ENCODE results near the gene IL4I1.

IL4I1 gene

DNA sequence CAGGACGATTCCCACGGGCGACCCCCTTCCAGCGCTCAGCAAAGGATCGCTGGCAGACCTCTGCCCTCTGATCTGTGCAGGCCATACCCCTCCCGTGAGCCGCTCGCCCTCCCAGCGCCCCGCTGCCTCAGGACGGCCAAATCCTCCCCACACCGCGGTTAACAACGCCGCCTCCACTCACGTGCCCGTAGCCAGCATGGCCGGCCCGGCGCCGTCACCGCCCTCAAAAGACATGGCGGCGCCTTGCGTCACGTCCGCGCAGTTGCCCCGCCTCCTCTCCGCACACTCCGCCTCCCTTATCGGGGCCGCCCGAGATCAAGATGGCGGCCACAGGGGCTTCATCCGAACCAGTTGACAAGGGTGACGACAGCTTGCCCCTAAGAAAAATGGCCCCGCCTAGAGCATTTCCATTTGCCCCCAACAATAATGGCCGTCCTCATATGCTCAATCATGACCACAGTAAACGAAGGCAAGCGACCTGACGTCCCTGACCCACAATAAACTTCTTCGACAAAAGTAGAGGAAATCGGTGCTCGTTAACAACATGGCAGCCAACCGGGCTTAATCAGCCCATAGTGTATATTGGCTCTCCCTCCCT lies 20.2 kb downstream of the IL4I1 start:
- peak in 2 of 11 experiments; percentile 34 to 48; a peak in 1 of 22 replicates for TF ChIP-seq Cebpa-rat (IDR thresholded peaks at IDR 0.05)
- Histone ChIP-seq H3K36me3 (peaks cover 14 to 53% (median 25%) of the 10 kb centered on the region in 11 experiments; a peak in 21 of 22 replicates), H3K27ac (peak overlapping the region; percentile 92 to 99 (median 98))

DNA sequence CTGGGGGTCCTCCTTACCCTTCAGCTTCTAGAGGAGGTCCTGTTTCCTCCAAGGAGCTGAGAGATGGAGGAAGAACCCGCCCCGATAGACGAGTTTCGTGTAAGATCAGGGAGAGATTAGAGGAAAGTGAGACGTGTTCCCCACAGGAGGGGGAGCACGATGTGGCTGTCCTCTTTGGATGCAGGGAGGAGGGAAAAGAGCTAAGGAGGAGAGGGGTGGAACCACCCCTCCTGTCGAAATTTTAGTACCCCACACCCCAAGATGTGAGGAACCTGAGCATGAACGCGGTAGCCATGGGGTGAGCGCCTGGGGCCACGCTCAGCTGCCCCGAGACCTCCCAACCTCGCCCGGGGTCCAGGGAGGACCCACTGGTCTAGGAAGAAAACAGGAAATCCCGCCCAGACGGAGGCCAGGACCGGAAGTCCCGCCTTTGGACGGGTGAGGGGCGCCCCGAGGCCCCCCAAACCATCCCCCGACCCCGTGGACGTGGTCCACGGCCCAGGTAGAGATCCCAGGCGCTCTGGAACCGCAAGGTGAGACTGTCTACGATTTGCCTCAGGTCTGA lies 20.7 kb downstream of the IL4I1 start:
- H3K27me3 ChIP-seq = no peaks in the 10 kb centered on the region
- peaks cover 0 to under 1% (median 0%) of the 10 kb centered on the region in 11 experiments; a peak in 1 of 22 replicates for H4K20me1 ChIP-seq
- H3K4me3 ChIP-seq = peak overlapping the region; percentile 80 to 99 (median 90)
- no peaks in the 10 kb centered on the region for H3K9me3 ChIP-seq (replicated peaks in 1 of 11)
- H3K27ac ChIP-seq = peak overlapping the region; percentile 92 to 99 (median 98)
- H3K36me3 ChIP-seq = peaks cover 9 to 53% (median 25%) of the 10 kb centered on the region in 11 experiments
- TF ChIP-seq Cebpa-rat (IDR thresholded peaks at IDR 0.05) = no peak
- H3K9ac ChIP-seq = peak overlapping the region; percentile 93 to 98 (median 97)
- peaks cover 28 to 78% (median 51%) of the 10 kb centered on the region in 10 experiments for H3K4me1 ChIP-seq
- peak overlapping the region; percentile 77 to 99 (median 97) for H3K4me2 ChIP-seq

More for the DNA sequence above, 20.2 kb downstream of the IL4I1 start:
- no peaks in the 10 kb centered on the region for H3K9me3 ChIP-seq (replicated peaks in 1 of 11)
- peaks cover 0 to 5% (median 0%) of the 10 kb centered on the region in 11 experiments; a peak in 1 of 22 replicates for H4K20me1 ChIP-seq
- H3K4me3 ChIP-seq = peak overlapping the region; percentile 80 to 99 (median 90)
- H3K9ac ChIP-seq = peak overlapping the region; percentile 93 to 98 (median 97)
- H3K4me1 ChIP-seq = peaks cover 28 to 76% (median 47%) of the 10 kb centered on the region in 10 experiments
- H3K27me3 ChIP-seq = no peaks in the 10 kb centered on the region
- peak overlapping the region; percentile 83 to 99 (median 97) for H3K4me2 ChIP-seq

GRCh38 chr19:49875177-49875576 lies 21.5 kb downstream of the IL4I1 start:
- no peak for TF ChIP-seq Cebpa-rat (IDR thresholded peaks at IDR 0.05)
- no peaks in the 10 kb centered on the region; a peak in 1 of 22 replicates for H4K20me1 ChIP-seq
- no peaks in the 10 kb centered on the region for H3K27me3 ChIP-seq
- peak overlapping the region; percentile 93 to 98 (median 97) for H3K9ac ChIP-seq
- peaks cover 35 to 78% (median 55%) of the 10 kb centered on the region in 10 experiments for H3K4me1 ChIP-seq
- peak overlapping the region; percentile 92 to 99 (median 98) for H3K27ac ChIP-seq
- H3K4me2 ChIP-seq = peak overlapping the region; percentile 77 to 99 (median 97)
- H3K4me3 ChIP-seq = peak overlapping the region; percentile 80 to 99 (median 90); a peak in 19 of 20 replicates
- no peaks in the 10 kb centered on the region for H3K9me3 ChIP-seq (replicated peaks in 1 of 11)
- H3K36me3 ChIP-seq = peaks cover 2 to 47% (median 21%) of the 10 kb centered on the region in 11 experiments

- no peaks in the 10 kb centered on the region for H3K27me3 ChIP-seq
- H3K36me3 ChIP-seq = peaks cover 0 to 42% (median 18%) of the 10 kb centered on the region in 11 experiments; a peak in 15 of 22 replicates
- H3K9ac ChIP-seq = peak overlapping the region; percentile 93 to 98 (median 97); a peak in 20 of 22 replicates
- peak overlapping the region in 7 of 11 experiments; percentile 95 to 99 (median 98); a peak in 12 of 22 replicates for H3K27ac ChIP-seq
- H3K4me1 ChIP-seq = peaks cover 40 to 77% (median 59%) of the 10 kb centered on the region in 10 experiments
- TF ChIP-seq Cebpa-rat (IDR thresholded peaks at IDR 0.05) = no peak
- H3K4me3 ChIP-seq = peak overlapping the region in 4 of 10 experiments; percentile 86 to 94 (median 90); a peak in 8 of 20 replicates
- no peaks in the 10 kb centered on the region for H3K9me3 ChIP-seq (replicated peaks in 1 of 11)
- H3K4me2 ChIP-seq = peak overlapping the region; percentile 77 to 99 (median 97); a peak in 20 of 22 replicates
- H4K20me1 ChIP-seq = no peaks in the 10 kb centered on the region; a peak in 1 of 22 replicates
Observed at GRCh38 chr19:49874503-49875157, 22.1 kb downstream of the IL4I1 start.

- no peak for TF ChIP-seq Cebpa-rat (IDR thresholded peaks at IDR 0.05)
- H4K20me1 ChIP-seq = no peaks in the 10 kb centered on the region; a peak in 1 of 22 replicates
- H3K27me3 ChIP-seq = no peaks in the 10 kb centered on the region
- peaks cover 0 to 40% (median 13%) of the 10 kb centered on the region in 11 experiments; a peak in 13 of 22 replicates for H3K36me3 ChIP-seq
- peaks cover 37 to 73% (median 56%) of the 10 kb centered on the region in 10 experiments for H3K4me1 ChIP-seq
- H3K4me2 ChIP-seq = peak overlapping the region in 3 of 11 experiments; percentile 12 to 99 (median 99); a peak in 4 of 22 replicates
- peak overlapping the region; percentile 14 to 98 (median 96); a peak in 15 of 22 replicates for H3K9ac ChIP-seq
- peak overlapping the region in 6 of 11 experiments; percentile 7 to 99 (median 30); a peak in 7 of 22 replicates for H3K27ac ChIP-seq
- no peaks in the 10 kb centered on the region for H3K9me3 ChIP-seq (replicated peaks in 1 of 11)
- H3K4me3 ChIP-seq = no peak overlapping the region
Observed at GRCh38 chr19:49873834-49874233, 22.9 kb downstream of the IL4I1 start.

DNA sequence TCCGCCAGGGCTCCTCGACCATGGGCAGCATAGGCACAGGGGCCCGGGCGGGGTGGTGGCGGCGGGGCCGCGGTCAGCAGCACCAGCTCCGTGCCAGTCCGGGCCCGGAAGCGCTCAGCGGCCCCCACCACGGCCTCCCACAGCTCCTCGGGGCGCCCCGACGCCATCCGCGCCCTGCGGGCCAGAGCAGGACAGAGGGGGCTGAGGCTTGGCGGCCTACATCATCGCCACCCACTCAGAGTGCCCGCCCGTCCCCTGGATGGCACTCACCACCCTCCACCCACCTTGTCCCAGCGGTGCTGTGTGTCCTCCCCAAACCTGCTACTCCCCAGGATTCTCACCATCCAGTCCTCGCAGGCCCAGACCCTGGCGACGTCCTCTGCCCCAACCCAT lies 23.6 kb downstream of the IL4I1 start:
- H4K20me1 ChIP-seq = no peaks in the 10 kb centered on the region; a peak in 1 of 22 replicates
- peaks cover 37 to 73% (median 56%) of the 10 kb centered on the region in 10 experiments for H3K4me1 ChIP-seq
- H3K27ac ChIP-seq = peak overlapping the region in 3 of 11 experiments; percentile 6 to 34 (median 15); a peak in 3 of 22 replicates
- H3K4me3 ChIP-seq = no peak overlapping the region
- H3K27me3 ChIP-seq = no peaks in the 10 kb centered on the region
- H3K36me3 ChIP-seq = peaks cover 0 to 40% (median 13%) of the 10 kb centered on the region in 11 experiments; a peak in 13 of 22 replicates
- H3K9ac ChIP-seq = peak overlapping the region in 10 of 11 experiments; percentile 14 to 98 (median 94); a peak in 10 of 22 replicates
- TF ChIP-seq Cebpa-rat (IDR thresholded peaks at IDR 0.05) = no peak
- no peaks in the 10 kb centered on the region for H3K9me3 ChIP-seq (replicated peaks in 1 of 11)
- H3K4me2 ChIP-seq = peak overlapping the region in 1 of 11 experiments; percentile 99; a peak in 1 of 22 replicates

DNA sequence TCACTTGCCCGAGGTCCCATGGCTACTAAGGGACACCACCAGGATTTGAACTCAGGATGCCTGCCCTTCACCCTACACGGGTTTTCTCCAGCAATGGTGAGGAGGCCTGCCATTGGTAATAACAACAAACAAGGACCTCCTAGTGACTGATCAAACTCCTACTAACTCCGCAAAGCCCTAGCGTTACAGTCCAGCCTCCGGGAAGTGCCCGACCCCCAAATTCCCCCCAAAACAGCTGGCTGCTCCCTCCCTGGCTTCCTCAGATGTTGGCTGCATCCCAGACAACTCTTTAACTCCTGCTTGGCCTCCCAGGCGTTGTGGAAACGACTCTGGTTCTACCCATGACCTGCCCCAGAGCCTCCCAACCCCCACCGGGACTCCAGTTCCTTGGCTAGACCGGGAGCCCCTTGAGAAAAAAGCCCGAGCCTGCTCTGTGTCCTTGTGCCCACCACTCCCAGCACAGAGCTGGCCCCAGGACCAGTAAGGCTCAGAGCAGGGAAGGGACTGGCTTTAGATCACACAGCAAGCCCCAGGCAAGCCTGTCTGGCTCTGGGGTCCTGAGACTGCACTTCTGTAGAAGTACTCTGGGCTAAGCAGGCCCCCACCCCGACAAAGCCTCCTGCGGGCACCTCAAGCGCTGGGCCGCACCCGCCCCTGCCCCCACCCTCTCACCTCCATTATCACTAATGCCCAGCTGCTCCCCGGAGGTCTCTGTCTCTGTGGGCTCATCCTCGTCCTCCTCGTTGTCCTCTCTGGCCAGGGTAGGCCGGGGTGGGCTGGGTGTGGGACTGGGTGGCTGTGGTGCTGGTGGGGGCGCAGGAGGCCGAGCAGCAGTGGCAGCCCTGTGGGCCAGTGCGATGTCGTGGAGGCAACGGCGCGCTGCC lies 24.2 kb downstream of the IL4I1 start:
- H3K36me3 ChIP-seq = peaks cover 0 to 40% (median 13%) of the 10 kb centered on the region in 11 experiments; a peak in 13 of 22 replicates
- H3K9ac ChIP-seq = peak overlapping the region in 9 of 11 experiments; percentile 18 to 98 (median 34); a peak in 14 of 22 replicates
- H3K27ac ChIP-seq = peak overlapping the region in 7 of 11 experiments; percentile 7 to 52 (median 11); a peak in 10 of 22 replicates

More for the DNA sequence above, 24.2 kb downstream of the IL4I1 start:
- Histone ChIP-seq H4K20me1 (no peaks in the 10 kb centered on the region; a peak in 1 of 22 replicates), H3K4me1 (peaks cover 40 to 77% (median 60%) of the 10 kb centered on the region in 10 experiments), H3K4me2 (peak overlapping the region in 5 of 11 experiments; percentile 52 to 99 (median 90); a peak in 9 of 22 replicates), H3K4me3 (no peak overlapping the region), H3K9me3 (replicated peaks in 1 of 11) (no peaks in the 10 kb centered on the region), H3K27me3 (no peaks in the 10 kb centered on the region)
- no peak for TF ChIP-seq Cebpa-rat (IDR thresholded peaks at IDR 0.05)

Measured in BLaER1 treated with 17β-estradiol and CSF1 and Interleukin-3, amounts not matched to agents 10 nM and 100 nM (cell line).